ENCODE measurements around the gene RHOF.

- TF ChIP-seq MAX (IDR thresholded peaks at IDR 0.05) (no peak), CTCF (IDR thresholded peaks at IDR 0.05; ENCODE audit: low read depth, low read length, missing input control) (no peak), GABPA (IDR thresholded peaks at IDR 0.05 in 1 of 2, conservative IDR thresholded peaks at IDR 0.05 in 1 of 2) (no peak), TAF1 (conservative IDR thresholded peaks at IDR 0.05) (no peak), ATF3 (IDR thresholded peaks at IDR 0.05) (no peak), RXRA (IDR thresholded peaks at IDR 0.05) (no peak), HNF4A (conservative IDR thresholded peaks at IDR 0.05) (no peak), EGR1 (IDR thresholded peaks at IDR 0.05; ENCODE audit: low read depth in 2 of 2) (no peak), JUND (IDR thresholded peaks at IDR 0.05) (no peak), ZBTB33 (IDR thresholded peaks at IDR 0.05) (no peak), RAD21 (IDR thresholded peaks at IDR 0.05) (no peak), YY1 (IDR thresholded peaks at IDR 0.05) (no peak)
- TF ChIP-seq, protein P1, sequence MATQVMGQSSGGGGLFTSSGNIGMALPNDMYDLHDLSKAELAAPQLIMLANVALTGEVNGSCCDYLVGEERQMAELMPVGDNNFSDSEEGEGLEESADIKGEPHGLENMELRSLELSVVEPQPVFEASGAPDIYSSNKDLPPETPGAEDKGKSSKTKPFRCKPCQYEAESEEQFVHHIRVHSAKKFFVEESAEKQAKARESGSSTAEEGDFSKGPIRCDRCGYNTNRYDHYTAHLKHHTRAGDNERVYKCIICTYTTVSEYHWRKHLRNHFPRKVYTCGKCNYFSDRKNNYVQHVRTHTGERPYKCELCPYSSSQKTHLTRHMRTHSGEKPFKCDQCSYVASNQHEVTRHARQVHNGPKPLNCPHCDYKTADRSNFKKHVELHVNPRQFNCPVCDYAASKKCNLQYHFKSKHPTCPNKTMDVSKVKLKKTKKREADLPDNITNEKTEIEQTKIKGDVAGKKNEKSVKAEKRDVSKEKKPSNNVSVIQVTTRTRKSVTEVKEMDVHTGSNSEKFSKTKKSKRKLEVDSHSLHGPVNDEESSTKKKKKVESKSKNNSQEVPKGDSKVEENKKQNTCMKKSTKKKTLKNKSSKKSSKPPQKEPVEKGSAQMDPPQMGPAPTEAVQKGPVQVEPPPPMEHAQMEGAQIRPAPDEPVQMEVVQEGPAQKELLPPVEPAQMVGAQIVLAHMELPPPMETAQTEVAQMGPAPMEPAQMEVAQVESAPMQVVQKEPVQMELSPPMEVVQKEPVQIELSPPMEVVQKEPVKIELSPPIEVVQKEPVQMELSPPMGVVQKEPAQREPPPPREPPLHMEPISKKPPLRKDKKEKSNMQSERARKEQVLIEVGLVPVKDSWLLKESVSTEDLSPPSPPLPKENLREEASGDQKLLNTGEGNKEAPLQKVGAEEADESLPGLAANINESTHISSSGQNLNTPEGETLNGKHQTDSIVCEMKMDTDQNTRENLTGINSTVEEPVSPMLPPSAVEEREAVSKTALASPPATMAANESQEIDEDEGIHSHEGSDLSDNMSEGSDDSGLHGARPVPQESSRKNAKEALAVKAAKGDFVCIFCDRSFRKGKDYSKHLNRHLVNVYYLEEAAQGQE (IDR thresholded peaks at IDR 0.05): no peak
Measured at GRCh38 chr12:121780429-121780828, 13.1 kb downstream of the RHOF start.
